Measurements from ENCODE around the gene EPHA10.

Gene EPHA10

DNA sequence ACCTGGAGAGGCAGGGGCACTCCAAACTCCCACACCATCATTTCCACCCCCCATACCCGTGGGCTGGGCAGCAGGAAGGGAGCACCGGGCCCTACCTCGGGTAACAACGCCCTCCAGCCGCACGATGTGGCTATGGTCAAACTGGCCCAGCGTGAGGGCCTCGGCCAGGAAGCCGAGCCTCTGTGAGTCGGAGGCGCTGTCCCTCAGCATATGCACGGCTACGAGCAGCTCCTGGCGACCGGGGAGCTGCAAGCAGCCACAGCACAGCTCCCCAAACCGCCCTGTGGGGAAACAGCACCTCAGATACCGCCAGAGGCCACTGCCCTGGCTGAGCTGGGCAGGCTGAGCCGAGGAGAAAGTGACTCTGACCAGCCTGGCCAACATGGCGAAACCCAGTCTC lies 43.4 kb downstream of the EPHA10 start:
- Mint-ChIP-seq H3K4me3 (no peak overlapping the region), H3K36me3 (ENCODE audit: low read depth) (no peaks in the 10 kb centered on the region), H3K9me3 (no peaks in the 10 kb centered on the region), H3K27me3 (peaks cover 10% of the 10 kb centered on the region), H3K4me1 (ENCODE audit: low read depth) (no peaks in the 10 kb centered on the region), H3K27ac (no peak overlapping the region)
- intact Hi-C loops (cut with micrococcal nuclease), result no loop called here

- Mint-ChIP-seq H3K9me3 (no peaks in the 10 kb centered on the region), H3K36me3 (ENCODE audit: low read depth) (no peaks in the 10 kb centered on the region), H3K27ac (no peak overlapping the region), H3K4me1 (ENCODE audit: low read depth) (no peaks in the 10 kb centered on the region), H3K27me3 (peaks cover 1% of the 10 kb centered on the region), H3K4me3 (no peak overlapping the region)
- intact Hi-C loops (cut with micrococcal nuclease), result no loop called here
These were observed 44.4 kb downstream of the EPHA10 start for GRCh38 chr1:37720231-37721130.

DNA sequence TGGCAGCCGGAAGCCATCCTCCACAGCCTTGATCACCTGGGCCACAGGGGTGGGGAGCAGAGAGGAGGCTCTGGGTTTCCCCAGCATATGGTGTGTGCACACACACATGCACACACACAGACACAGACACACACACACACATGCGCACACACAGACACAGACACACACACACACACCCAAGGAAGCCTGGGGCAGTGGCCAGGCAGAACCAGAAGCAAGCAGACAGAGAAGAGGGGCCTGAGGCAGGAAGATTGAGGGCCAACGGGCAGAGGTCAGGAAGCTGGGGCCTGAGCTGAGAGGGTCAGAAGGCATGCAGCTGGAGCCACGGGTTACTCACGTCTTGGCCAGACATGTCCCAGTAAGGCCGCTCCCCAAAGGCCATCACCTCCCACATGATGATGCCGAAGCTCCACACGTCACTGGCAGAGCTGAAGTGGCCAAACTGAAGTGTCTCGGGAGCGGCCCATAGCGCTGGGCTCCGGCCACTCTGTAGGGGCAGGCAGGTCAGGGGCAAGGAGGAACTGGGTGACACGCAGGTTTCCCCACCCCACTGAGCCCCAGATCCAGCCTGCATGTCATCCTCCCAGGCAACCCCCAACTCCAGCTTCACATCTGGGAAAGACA lies 45.2 kb downstream of the EPHA10 start:
- Mint-ChIP-seq H3K27me3 (no peaks in the 10 kb centered on the region), H3K4me3 (no peak overlapping the region), H3K27ac (no peak overlapping the region), H3K9me3 (no peaks in the 10 kb centered on the region), H3K4me1 (ENCODE audit: low read depth) (no peaks in the 10 kb centered on the region), H3K36me3 (ENCODE audit: low read depth) (no peaks in the 10 kb centered on the region)
- intact Hi-C loops (cut with micrococcal nuclease), result no loop called here

DNA sequence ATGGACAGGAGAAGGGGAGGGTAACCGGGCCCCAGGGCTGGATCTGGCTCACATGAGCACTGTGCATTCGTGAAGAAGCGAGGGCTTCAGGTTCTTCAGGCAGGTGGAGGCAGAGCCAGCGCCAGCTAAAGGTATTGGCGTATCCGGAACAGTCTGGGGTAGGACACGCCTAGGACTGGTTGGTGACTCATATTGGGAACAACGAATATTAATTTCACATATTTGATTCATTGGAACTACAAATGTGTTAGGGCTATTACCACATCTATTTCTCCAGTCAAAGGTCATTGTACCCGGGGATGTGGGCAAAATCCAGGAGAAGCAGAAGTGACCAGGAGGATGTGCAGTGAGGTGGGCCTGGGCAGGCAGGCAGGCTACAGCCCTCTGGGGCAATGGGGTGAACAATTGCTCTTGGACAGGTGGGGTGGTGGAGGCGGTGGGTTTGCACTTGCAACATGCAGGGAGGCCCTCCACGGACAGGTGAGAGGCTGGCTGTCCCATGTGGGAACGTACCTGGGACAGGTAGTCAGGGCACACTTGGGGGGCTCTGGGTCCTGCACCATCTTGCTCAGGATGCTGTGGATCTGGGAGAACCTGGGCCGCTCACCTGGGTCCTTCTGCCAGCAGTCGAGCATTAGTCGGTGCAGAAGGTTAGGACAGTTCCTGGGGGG lies 45.9 kb downstream of the EPHA10 start:
- no peak overlapping the region for H3K27ac Mint-ChIP-seq
- no peak overlapping the region for H3K4me3 Mint-ChIP-seq
- no peaks in the 10 kb centered on the region for H3K36me3 Mint-ChIP-seq (ENCODE audit: low read depth)
- H3K9me3 Mint-ChIP-seq, result no peaks in the 10 kb centered on the region
- intact Hi-C loops (cut with micrococcal nuclease), result no loop called here
- H3K4me1 Mint-ChIP-seq (ENCODE audit: low read depth), result no peaks in the 10 kb centered on the region
- no peaks in the 10 kb centered on the region for H3K27me3 Mint-ChIP-seq

DNA sequence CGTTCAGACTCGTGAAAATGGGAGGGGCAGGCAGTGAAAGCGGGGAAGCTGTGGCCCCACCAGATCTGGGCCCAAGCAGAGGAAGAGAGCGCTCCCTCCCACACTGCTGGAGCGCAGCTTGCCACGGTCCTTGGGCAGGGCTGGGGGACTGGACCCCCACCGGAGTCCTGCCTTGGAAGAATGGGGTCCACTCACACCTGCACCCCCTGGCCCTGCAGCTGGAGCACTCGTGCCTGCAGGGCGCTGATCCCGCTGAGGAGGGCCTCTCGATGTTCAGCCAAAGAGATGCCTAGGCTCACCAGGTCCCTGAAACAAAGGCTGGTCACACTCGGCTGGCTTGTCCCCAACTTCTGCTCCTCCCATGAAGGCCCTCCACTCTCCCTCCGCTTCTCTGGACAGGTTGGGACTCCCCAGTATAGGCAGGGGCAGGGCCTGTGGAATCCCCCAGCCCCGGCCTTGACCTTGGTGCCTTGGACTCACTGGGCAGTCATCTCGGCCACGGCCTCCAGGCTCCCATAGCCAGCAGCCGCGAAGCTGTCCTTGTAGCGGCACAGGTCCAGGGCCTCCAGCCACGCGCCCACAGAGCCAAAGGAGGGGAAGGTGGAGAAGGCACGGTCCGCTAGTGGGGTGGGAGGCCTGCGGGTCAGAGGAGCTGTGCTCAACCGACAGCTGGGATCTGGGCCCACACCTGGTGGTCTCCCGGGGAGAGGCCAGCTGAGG lies 46.6 kb downstream of the EPHA10 start:
- H3K4me3 Mint-ChIP-seq, result no peak overlapping the region
- H3K9me3 Mint-ChIP-seq, result no peaks in the 10 kb centered on the region
- no peaks in the 10 kb centered on the region for H3K4me1 Mint-ChIP-seq (ENCODE audit: low read depth)
- no peak overlapping the region for H3K27ac Mint-ChIP-seq
- no peaks in the 10 kb centered on the region for H3K36me3 Mint-ChIP-seq (ENCODE audit: low read depth)
- intact Hi-C loops (cut with micrococcal nuclease), result no loop called here
- H3K27me3 Mint-ChIP-seq, result no peaks in the 10 kb centered on the region

DNA sequence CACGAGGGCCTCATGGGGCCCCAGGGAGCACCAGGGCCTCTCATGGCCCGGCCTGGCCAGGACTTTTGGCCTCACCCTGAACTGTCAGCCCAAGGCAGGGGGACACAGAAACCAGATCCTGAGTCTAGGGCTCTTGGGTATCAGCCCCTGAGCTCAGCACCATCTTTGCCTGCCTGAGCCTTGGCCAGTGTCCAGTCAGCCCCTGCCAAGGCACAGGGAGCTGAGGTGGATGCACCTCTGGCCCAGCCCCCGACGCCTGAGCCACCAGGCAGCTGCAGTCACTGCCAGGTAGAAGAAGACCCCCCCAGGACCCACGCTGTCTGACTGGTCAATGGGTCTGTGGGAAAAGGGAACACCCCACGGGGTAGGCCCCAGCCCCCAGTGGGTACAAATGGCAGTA lies 47.3 kb downstream of the EPHA10 start:
- Mint-ChIP-seq H3K27ac (no peak overlapping the region), H3K9me3 (no peaks in the 10 kb centered on the region), H3K36me3 (ENCODE audit: low read depth) (no peaks in the 10 kb centered on the region), H3K4me3 (no peak overlapping the region), H3K4me1 (ENCODE audit: low read depth) (no peaks in the 10 kb centered on the region), H3K27me3 (no peaks in the 10 kb centered on the region)
- intact Hi-C loops (cut with micrococcal nuclease), result no loop called here

- intact Hi-C loops (cut with micrococcal nuclease), result no loop called here
- Mint-ChIP-seq H3K4me1 (ENCODE audit: low read depth) (no peaks in the 10 kb centered on the region), H3K9me3 (no peaks in the 10 kb centered on the region), H3K27me3 (no peaks in the 10 kb centered on the region), H3K36me3 (ENCODE audit: low read depth) (no peaks in the 10 kb centered on the region), H3K27ac (no peak overlapping the region), H3K4me3 (no peak overlapping the region)
These were observed 48.6 kb downstream of the EPHA10 start for GRCh38 chr1:37716321-37716720.

GRCh38 chr1:37714689-37715088 lies 50.2 kb downstream of the EPHA10 start:
- Mint-ChIP-seq H3K36me3 (ENCODE audit: low read depth) (peaks cover under 1% of the 10 kb centered on the region), H3K4me1 (ENCODE audit: low read depth) (no peaks in the 10 kb centered on the region), H3K27ac (no peak overlapping the region), H3K27me3 (no peaks in the 10 kb centered on the region), H3K9me3 (no peaks in the 10 kb centered on the region), H3K4me3 (no peak overlapping the region)
- intact Hi-C loops (cut with micrococcal nuclease), result no loop called here

DNA sequence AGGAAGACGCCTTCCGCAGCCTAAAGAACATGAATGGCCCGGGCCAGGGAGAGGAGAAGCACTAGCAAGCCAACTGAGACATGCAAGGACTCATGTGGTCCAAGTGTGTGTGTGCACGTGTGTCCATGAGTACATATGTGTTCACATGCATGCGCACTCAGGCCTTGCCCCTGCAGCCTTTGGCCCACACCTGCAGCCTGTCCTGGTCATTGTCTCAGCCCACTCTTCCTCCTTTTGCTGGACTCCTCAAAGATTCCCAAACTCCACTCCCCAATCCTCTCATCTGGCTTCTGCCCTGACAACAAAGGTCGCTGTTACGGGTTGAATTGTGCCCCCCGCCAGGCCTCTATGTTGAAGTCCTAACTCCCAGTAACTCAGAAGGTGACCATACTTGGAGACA lies 50.7 kb downstream of the EPHA10 start:
- no peaks in the 10 kb centered on the region for H3K27me3 Mint-ChIP-seq
- intact Hi-C loops (cut with micrococcal nuclease), result no loop called here
- no peak overlapping the region for H3K27ac Mint-ChIP-seq
- H3K4me1 Mint-ChIP-seq (ENCODE audit: low read depth), result no peaks in the 10 kb centered on the region
- H3K36me3 Mint-ChIP-seq (ENCODE audit: low read depth), result peaks cover 6% of the 10 kb centered on the region
- no peak overlapping the region for H3K4me3 Mint-ChIP-seq
- H3K9me3 Mint-ChIP-seq, result no peaks in the 10 kb centered on the region

GRCh38 chr1:37708471-37708870 lies 56.4 kb downstream of the EPHA10 start:
- intact Hi-C loops (cut with micrococcal nuclease), result no loop called here
- no peaks in the 10 kb centered on the region for H3K4me1 Mint-ChIP-seq (ENCODE audit: low read depth)
- no peak overlapping the region for H3K27ac Mint-ChIP-seq
- H3K4me3 Mint-ChIP-seq, result no peak overlapping the region
- H3K36me3 Mint-ChIP-seq (ENCODE audit: low read depth), result peaks cover 50% of the 10 kb centered on the region
- H3K27me3 Mint-ChIP-seq, result no peaks in the 10 kb centered on the region
- H3K9me3 Mint-ChIP-seq, result no peaks in the 10 kb centered on the region

DNA sequence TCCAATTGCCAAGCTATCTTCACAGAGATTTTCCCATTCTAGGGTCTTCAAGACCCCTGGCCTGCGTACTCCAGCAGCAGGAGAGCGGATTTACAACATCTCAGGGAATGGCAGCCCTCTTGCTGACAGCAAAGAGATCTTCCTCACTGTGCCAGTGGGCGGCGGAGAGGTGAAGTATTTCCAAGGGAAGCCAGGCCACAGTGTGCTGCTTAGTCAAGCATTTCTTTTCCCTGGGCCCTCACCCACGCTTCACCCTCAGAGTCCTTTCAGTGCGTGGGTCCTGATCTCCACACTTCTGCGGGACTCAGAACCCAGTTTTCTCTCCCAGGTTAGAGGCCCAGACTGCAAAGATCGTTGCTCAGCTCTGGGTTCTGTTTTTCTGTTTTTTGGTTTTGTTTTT lies 59.5 kb downstream of the EPHA10 start:
- no peaks in the 10 kb centered on the region for H3K4me1 Mint-ChIP-seq (ENCODE audit: low read depth)
- no peaks in the 10 kb centered on the region for H3K9me3 Mint-ChIP-seq
- intact Hi-C loops (cut with micrococcal nuclease), result no loop called here
- H3K36me3 Mint-ChIP-seq (ENCODE audit: low read depth), result peaks cover 72% of the 10 kb centered on the region
- H3K4me3 Mint-ChIP-seq, result no peak overlapping the region
- H3K27me3 Mint-ChIP-seq, result no peaks in the 10 kb centered on the region
- H3K27ac Mint-ChIP-seq, result no peak overlapping the region

- Mint-ChIP-seq H3K9me3 (no peaks in the 10 kb centered on the region), H3K27ac (no peak overlapping the region), H3K27me3 (no peaks in the 10 kb centered on the region), H3K4me3 (no peak overlapping the region), H3K4me1 (ENCODE audit: low read depth) (no peaks in the 10 kb centered on the region), H3K36me3 (ENCODE audit: low read depth) (peaks cover 77% of the 10 kb centered on the region)
- intact Hi-C loops (cut with micrococcal nuclease), result no loop called here
These were observed 60.0 kb downstream of the EPHA10 start for GRCh38 chr1:37704966-37705365.

- H3K9me3 Mint-ChIP-seq, result no peaks in the 10 kb centered on the region
- no peaks in the 10 kb centered on the region for H3K4me1 Mint-ChIP-seq (ENCODE audit: low read depth)
- H3K27ac Mint-ChIP-seq, result no peak overlapping the region
- intact Hi-C loops (cut with micrococcal nuclease), result no loop called here
- H3K36me3 Mint-ChIP-seq (ENCODE audit: low read depth), result peaks cover 67% of the 10 kb centered on the region
- no peak overlapping the region for H3K4me3 Mint-ChIP-seq
- no peaks in the 10 kb centered on the region for H3K27me3 Mint-ChIP-seq
These were observed 61.9 kb downstream of the EPHA10 start for GRCh38 chr1:37703061-37703460.

DNA sequence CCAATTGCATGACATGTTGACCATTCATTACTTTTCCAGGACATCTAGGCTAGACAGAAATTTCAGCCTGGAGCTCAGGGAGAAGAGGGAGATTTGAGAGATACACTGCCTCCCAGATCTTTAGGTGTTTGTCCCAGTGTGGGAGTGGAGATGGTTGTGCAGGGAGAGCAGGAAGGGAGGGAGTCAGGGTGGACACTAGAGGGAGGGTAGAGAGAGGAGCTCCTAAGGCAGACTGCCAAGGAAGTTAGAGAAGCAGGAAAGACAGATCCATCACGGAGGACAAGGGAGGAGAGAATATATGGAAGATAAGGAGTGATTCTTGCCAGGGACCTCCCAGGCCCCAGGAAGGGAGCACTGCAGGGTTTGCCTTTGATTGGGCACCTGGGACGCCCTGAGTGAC lies 63.9 kb downstream of the EPHA10 start:
- Mint-ChIP-seq H3K27ac (no peak overlapping the region), H3K36me3 (ENCODE audit: low read depth) (peaks cover 49% of the 10 kb centered on the region), H3K4me1 (ENCODE audit: low read depth) (no peaks in the 10 kb centered on the region), H3K27me3 (no peaks in the 10 kb centered on the region), H3K9me3 (no peaks in the 10 kb centered on the region), H3K4me3 (no peak overlapping the region)
- intact Hi-C loops (cut with micrococcal nuclease), result no loop called here

Data from dendritic cell treated with granulocyte-macrophage colony-stimulating factor and Interleukin-4, amounts not matched to agents 40 ng/mL and 50 ng/mL, for 4 days (primary cell).